Myocyte (in vitro differentiated cells): ENCODE measurements around the gene ACO1. TPM values are rescaled to one million over a fixed set of nuclear protein-coding genes. Genes with fewer than 3 reads are reported as not detected.
A peak's percentile ranks its signal among the peaks of the same experiment; 100 is the strongest.

Experiments
- DNase-seq: peaks from one replicate; pipeline ENCODE4 v3.0.0-alpha.2; 2012; ENCODE audit warnings: low read depth
- total RNA-seq: library from RNA; depleted of rRNA; stranded (reverse); fragments of >200 nt; gene quantifications from 2 replicates; pipeline ENCODE4 v1.2.3, GENCODE V29; 2014

ACO1 gene
- total RNA-seq, 1 donor from 2014 or later: 64.3 TPM

- DNase-seq: peak; percentile 5
Observed at GRCh38 chr9:32486839-32487562, 102.6 kb downstream of the ACO1 start.

DNA sequence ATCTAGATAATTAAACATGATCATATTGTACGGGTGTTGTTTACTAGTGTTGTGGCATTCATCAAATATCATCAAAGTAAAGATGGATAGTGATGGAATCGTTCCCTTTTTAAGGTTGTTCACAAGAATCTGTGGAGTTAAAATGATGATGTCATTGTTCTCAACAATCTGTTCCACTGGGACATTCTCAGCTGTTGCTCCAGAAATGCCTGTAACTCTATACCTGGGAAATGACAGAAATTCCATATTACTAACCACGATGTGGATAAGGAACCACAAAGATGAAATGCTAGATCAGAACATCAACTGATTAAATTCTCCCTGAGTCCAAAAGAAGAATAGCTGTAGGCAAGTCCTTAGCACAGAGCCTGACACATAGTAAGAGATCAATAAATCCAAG, 103.5 kb downstream of the ACO1 start:
- DNase-seq: peak; percentile 87

DNA sequence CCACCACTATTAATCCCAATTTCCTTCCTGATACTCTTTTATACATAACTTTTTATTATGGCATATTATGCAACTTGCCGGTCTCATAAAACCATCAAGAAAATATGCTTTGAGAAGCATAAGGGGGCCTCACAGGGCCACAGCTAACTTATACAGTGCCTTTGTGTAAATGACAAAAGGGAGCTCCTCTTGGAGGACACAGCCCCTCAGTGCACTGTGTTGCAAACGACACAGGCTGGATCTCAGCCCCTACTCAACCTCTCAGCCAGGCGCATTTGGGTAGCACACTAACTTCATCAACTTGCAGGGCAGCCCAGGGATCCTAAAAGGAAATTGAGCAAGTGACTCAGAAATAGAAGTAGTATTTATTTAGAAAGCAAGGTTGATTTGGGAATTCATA, 106.2 kb downstream of the ACO1 start:
- no peak for DNase-seq

DNA sequence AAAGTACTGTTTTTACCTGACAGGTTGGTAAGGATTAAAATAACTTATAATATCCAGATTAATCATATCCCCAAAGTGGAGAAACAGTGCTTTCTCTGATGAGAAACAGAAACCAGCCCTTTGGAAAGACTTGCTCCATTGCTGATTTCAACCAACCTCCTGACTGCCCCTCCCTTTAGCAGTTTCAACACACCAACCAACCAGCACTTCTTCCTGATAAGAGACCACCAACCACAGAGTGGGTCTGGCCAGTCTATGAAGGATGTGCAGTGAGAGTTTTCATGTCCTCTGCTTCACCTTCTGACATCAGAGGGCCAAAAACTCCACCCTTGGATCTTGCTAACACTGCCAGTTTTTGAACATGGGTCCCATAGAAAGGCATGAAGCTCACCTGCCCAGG, 113.5 kb downstream of the ACO1 start:
- DNase-seq: no peak

- peak; percentile 37 for DNase-seq
Observed at GRCh38 chr9:32500768-32501167, 116.3 kb downstream of the ACO1 start.

DNA sequence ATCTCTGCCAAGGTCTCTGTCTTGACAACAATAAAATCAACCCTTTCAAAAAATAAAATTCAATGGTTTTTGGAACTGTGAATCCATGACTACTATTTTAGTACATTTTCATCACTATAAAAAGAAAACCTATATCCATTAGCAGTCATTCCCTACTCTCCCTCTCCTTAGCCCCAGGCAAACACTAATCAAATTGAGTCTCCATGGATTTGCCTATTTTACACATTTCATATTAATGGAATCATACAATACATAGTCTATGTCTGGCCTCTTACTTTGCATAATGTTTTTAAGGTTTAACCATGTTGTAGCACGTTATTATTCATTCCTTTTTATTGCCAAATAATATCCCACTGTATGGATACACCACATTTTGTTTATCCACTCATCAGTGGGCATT, 117.4 kb downstream of the ACO1 start:
- DNase-seq: no peak

DNA sequence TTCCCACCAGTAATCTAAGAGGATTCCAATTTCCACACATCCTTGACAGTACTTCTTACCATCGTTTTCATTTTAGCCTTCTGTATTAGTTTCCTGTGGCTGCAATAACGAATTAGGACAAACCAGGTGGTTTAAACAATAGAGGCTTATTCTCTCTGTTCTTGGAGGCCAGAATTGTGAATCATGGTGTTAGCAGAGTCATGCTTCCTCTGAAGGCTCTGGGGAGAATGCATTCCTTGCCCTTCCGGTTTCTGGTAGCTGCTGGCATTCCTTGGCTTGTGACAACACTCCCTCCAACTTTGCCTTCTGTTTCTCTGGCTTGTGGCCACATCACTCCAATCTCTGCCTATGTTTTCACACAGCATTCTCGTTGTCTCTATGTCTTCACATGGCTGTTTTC, 118.0 kb downstream of the ACO1 start:
- peak; percentile 59 for DNase-seq

- no peak for DNase-seq
Observed at GRCh38 chr9:32503008-32503407, 118.6 kb downstream of the ACO1 start.

Other genes starting within 250 kb of the ACO1 start
- 17.3 and 18.0 TPM in 2 replicates for gene RIGI, start 141.6 kb downstream of the ACO1 start, total RNA-seq
- 6.2 and 6.5 TPM in 2 replicates for gene SMIM27, start 167.7 kb downstream of the ACO1 start, total RNA-seq
- 23.4 and 24.6 TPM in 2 replicates for gene TOPORS, start 167.9 kb downstream of the ACO1 start, total RNA-seq
- 76.1 and 78.4 TPM in 2 replicates for gene NDUFB6, start 188.5 kb downstream of the ACO1 start, total RNA-seq